ENCODE measurements around the gene DRC3.

The DRC3 gene

GRCh38 chr17:17941015-17941414, 31.6 kb upstream of the DRC3 start:
- no peak for DNase-seq

GRCh38 chr17:17942846-17943245, 29.8 kb upstream of the DRC3 start:
- no peak for DNase-seq

GRCh38 chr17:17943281-17943984, 29.2 kb upstream of the DRC3 start:
- DNase-seq: no peak

GRCh38 chr17:17944242-17944641, 28.4 kb upstream of the DRC3 start:
- no peak for DNase-seq

- no peak for DNase-seq
Observed at GRCh38 chr17:17944743-17945142, 27.9 kb upstream of the DRC3 start.

GRCh38 chr17:17946093-17946492, 26.6 kb upstream of the DRC3 start:
- no peak for DNase-seq

GRCh38 chr17:17947309-17947708, 25.4 kb upstream of the DRC3 start:
- no peak for DNase-seq

GRCh38 chr17:17947966-17948365, 24.7 kb upstream of the DRC3 start:
- DNase-seq: no peak

GRCh38 chr17:17950347-17950746, 22.3 kb upstream of the DRC3 start:
- DNase-seq: no peak

GRCh38 chr17:17950806-17951205, 21.9 kb upstream of the DRC3 start:
- no peak for DNase-seq

- no peak for DNase-seq
Observed at GRCh38 chr17:17951524-17951923, 21.1 kb upstream of the DRC3 start.

GRCh38 chr17:17952691-17953090, 20.0 kb upstream of the DRC3 start:
- DNase-seq: no peak

- DNase-seq: no peak
Observed at GRCh38 chr17:17954079-17954478, 18.6 kb upstream of the DRC3 start.

GRCh38 chr17:17955790-17956341, 16.8 kb upstream of the DRC3 start:
- DNase-seq: peak in 1 of 2 experiments; percentile 12

GRCh38 chr17:17957584-17957916, 15.1 kb upstream of the DRC3 start:
- DNase-seq: no peak

GRCh38 chr17:17958982-17959381, 13.7 kb upstream of the DRC3 start:
- no peak for DNase-seq

GRCh38 chr17:17959520-17960361, 12.9 kb upstream of the DRC3 start:
- peak; percentile 58 to 62 for DNase-seq

- DNase-seq: no peak
Observed at GRCh38 chr17:17960500-17961030, 12.1 kb upstream of the DRC3 start.

- DNase-seq: no peak
Observed at GRCh38 chr17:17963066-17963465, 9.6 kb upstream of the DRC3 start.

GRCh38 chr17:17963694-17964436, 8.8 kb upstream of the DRC3 start:
- no peak for DNase-seq

GRCh38 chr17:17964710-17965109, 8.0 kb upstream of the DRC3 start:
- no peak for DNase-seq

GRCh38 chr17:17965152-17965721, 7.4 kb upstream of the DRC3 start:
- DNase-seq: no peak

GRCh38 chr17:17966399-17966798, 6.3 kb upstream of the DRC3 start:
- peak; percentile 22 to 26 for DNase-seq
